ENCODE data around the gene ESRRG. TPM values are rescaled to one million over a fixed set of nuclear protein-coding genes. Genes with fewer than 3 reads are reported as not detected.

Gene ESRRG
- total and polyA plus RNA-seq, 12 donors = 1.2 to 18.0 (median 7.4) TPM

GRCh38 chr1:216600730-216601609, 122.3 kb downstream of the ESRRG start:
- intact Hi-C loops (cut with DNase I) = no loop called here
- peak; percentile 79 to 92 (median 90) for DNase-seq

GRCh38 chr1:216599851-216600250, 123.4 kb downstream of the ESRRG start:
- Histone ChIP-seq H3K36me3 (replicated peaks in 1 of 2) (no peaks in the 10 kb centered on the region), H3K27me3 (no peaks in the 10 kb centered on the region), H3K4me1 (replicated peaks in 1 of 2) (peaks cover 0 to 8% of the 10 kb centered on the region in 2 donors), H3K9me3 (replicated peaks in 1 of 3) (no peaks in the 10 kb centered on the region), H3K4me3 (no peak overlapping the region), H3K27ac (peak overlapping the region in 3 of 5 donors; percentile 95 to 99 (median 98))
- no peak for TF ChIP-seq CTCF (IDR thresholded peaks at IDR 0.05)
- TF ChIP-seq POLR2A (IDR thresholded peaks at IDR 0.05) = no peak
- WGBS, 4 donors = 82 to 90% (median 85%) methylated on average over 6 of the region's 6 CpGs
- no peak for DNase-seq
- intact Hi-C loops (cut with DNase I) = no loop called here

More at GRCh38 chr1:216600730-216601609, 122.3 kb downstream of the ESRRG start:
- H3K27ac ChIP-seq = peak overlapping the region; percentile 88 to 99 (median 95)
- peaks cover 0 to 8% of the 10 kb centered on the region in 2 donors for H3K4me1 ChIP-seq (replicated peaks in 1 of 2)
- TF ChIP-seq CTCF (IDR thresholded peaks at IDR 0.05) (peak; percentile 28 to 58 (median 54)), POLR2A (IDR thresholded peaks at IDR 0.05) (peak; percentile 48 to 81)
- H3K4me3 ChIP-seq = peak overlapping the region in 3 of 4 donors; percentile 34 to 73 (median 72)
- WGBS, 4 donors = 0 to 3% (median 1%) methylated on average over 20 to 58 of the region's 58 CpGs
- no peaks in the 10 kb centered on the region for H3K36me3 ChIP-seq (replicated peaks in 1 of 2)
- no peaks in the 10 kb centered on the region for H3K27me3 ChIP-seq
- no peaks in the 10 kb centered on the region for H3K9me3 ChIP-seq (replicated peaks in 1 of 3)

GRCh38 chr1:216598448-216598847, 124.8 kb downstream of the ESRRG start:
- Histone ChIP-seq H3K36me3 (replicated peaks in 1 of 2) (no peaks in the 10 kb centered on the region), H3K4me3 (no peak overlapping the region), H3K4me1 (replicated peaks in 1 of 2) (peaks cover 0 to 8% of the 10 kb centered on the region in 2 donors), H3K27ac (no peak overlapping the region), H3K27me3 (no peaks in the 10 kb centered on the region), H3K9me3 (replicated peaks in 1 of 3) (no peaks in the 10 kb centered on the region)
- intact Hi-C loops (cut with DNase I) = no loop called here
- no peak for DNase-seq
- TF ChIP-seq POLR2A (IDR thresholded peaks at IDR 0.05) = no peak
- no peak for TF ChIP-seq CTCF (IDR thresholded peaks at IDR 0.05)

- WGBS, 4 donors = 75 to 88% (median 80%) methylated on average over 7 of the region's 7 CpGs
- Histone ChIP-seq H3K27me3 (no peaks in the 10 kb centered on the region), H3K9me3 (replicated peaks in 1 of 3) (no peaks in the 10 kb centered on the region), H3K4me3 (no peak overlapping the region), H3K36me3 (replicated peaks in 1 of 2) (no peaks in the 10 kb centered on the region), H3K27ac (no peak overlapping the region), H3K4me1 (replicated peaks in 1 of 2) (peaks cover 0 to 8% of the 10 kb centered on the region in 2 donors)
- TF ChIP-seq CTCF (IDR thresholded peaks at IDR 0.05) = no peak
- TF ChIP-seq POLR2A (IDR thresholded peaks at IDR 0.05) = no peak
- DNase-seq = no peak
- intact Hi-C loops (cut with DNase I) = no loop called here
Observed at GRCh38 chr1:216596281-216596862, 126.9 kb downstream of the ESRRG start.
